Measurements from ENCODE around the gene CYRIA.

CYRIA gene

GRCh38 chr2:16649353-16650286 is 16.0 kb downstream of the CYRIA start:
- DNase-seq: no peak

- DNase-seq: no peak
Measured at GRCh38 chr2:16647992-16648617, 17.5 kb downstream of the CYRIA start.

GRCh38 chr2:16645775-16646559 is 19.7 kb downstream of the CYRIA start:
- DNase-seq: no peak

GRCh38 chr2:16645088-16645487 is 20.5 kb downstream of the CYRIA start:
- no peak for DNase-seq

GRCh38 chr2:16644221-16644925 is 21.3 kb downstream of the CYRIA start:
- no peak for DNase-seq

- no peak for DNase-seq
Measured at GRCh38 chr2:16643099-16643498, 22.5 kb downstream of the CYRIA start.

- DNase-seq: no peak
Measured at GRCh38 chr2:16642088-16642487, 23.5 kb downstream of the CYRIA start.

GRCh38 chr2:16641509-16641908 is 24.1 kb downstream of the CYRIA start:
- DNase-seq: no peak

- no peak for DNase-seq
Measured at GRCh38 chr2:16640867-16641266, 24.8 kb downstream of the CYRIA start.

GRCh38 chr2:16640001-16640700 is 25.5 kb downstream of the CYRIA start:
- DNase-seq: no peak

- no peak for DNase-seq
Measured at GRCh38 chr2:16639431-16639830, 26.2 kb downstream of the CYRIA start.

- DNase-seq: no peak
Measured at GRCh38 chr2:16638946-16639345, 26.7 kb downstream of the CYRIA start.

- DNase-seq: no peak
Measured at GRCh38 chr2:16637304-16637703, 28.3 kb downstream of the CYRIA start.

GRCh38 chr2:16635791-16636699 is 29.6 kb downstream of the CYRIA start:
- DNase-seq: no peak

- no peak for DNase-seq
Measured at GRCh38 chr2:16633621-16634430, 31.8 kb downstream of the CYRIA start.

- DNase-seq: peak; percentile 57
Measured at GRCh38 chr2:16632598-16632997, 33.0 kb downstream of the CYRIA start.

- DNase-seq: no peak
Measured at GRCh38 chr2:16630463-16630862, 35.2 kb downstream of the CYRIA start.

- DNase-seq: no peak
Measured at GRCh38 chr2:16629770-16630169, 35.9 kb downstream of the CYRIA start.

- no peak for DNase-seq
Measured at GRCh38 chr2:16629044-16629443, 36.6 kb downstream of the CYRIA start.

- no peak for DNase-seq
Measured at GRCh38 chr2:16628314-16628713, 37.3 kb downstream of the CYRIA start.
